ENCODE results near the gene MRPL43. TPM values are rescaled to one million over a fixed set of nuclear protein-coding genes. Genes with fewer than 3 reads are reported as not detected.

Gene MRPL43
- total and polyA plus RNA-seq, 10 of the 15 experiments (the other 5 are each of a cell fraction or from before 2014, with no cell fraction given): 16.6 to 108 (median 65.1) TPM

- TF ChIP-seq SMC3 (IDR thresholded peaks at IDR 0.05; ENCODE audit: borderline replicate concordance, low read length) (peak; percentile 54; the same call in 1 of the 2 replicates), LARP7 (IDR thresholded peaks at IDR 0.05) (no peak), EZH2 (IDR thresholded peaks at IDR 0.05; ENCODE audit: borderline replicate concordance, control insufficient read depth, low read depth, low read length) (no peak), ATF7 (IDR thresholded peaks at IDR 0.05; ENCODE audit: low read depth) (peak; percentile 47), NFYA (IDR thresholded peaks at IDR 0.05; ENCODE audit: borderline replicate concordance, low read depth, low read length) (no peak), SMAD1 (IDR thresholded peaks at IDR 0.05; ENCODE audit: low read depth, partially characterized antibody) (no peak), IKZF2 (IDR thresholded peaks at IDR 0.05) (peak; percentile 60 to 85; a peak in 2 of 4 replicates), TBL1XR1 (IDR thresholded peaks at IDR 0.05; ENCODE audit: low read depth, low read length) (no peak), BHLHE40 (IDR thresholded peaks at IDR 0.05; ENCODE audit: borderline replicate concordance in 1 of 2, low read depth in 2 of 2, low read length in 1 of 2) (peak; percentile 67 to 70; a peak in 3 of 4 replicates), SMARCA5 (IDR thresholded peaks at IDR 0.05) (peak; percentile 79), E4F1 (IDR thresholded peaks at IDR 0.05; ENCODE audit: borderline replicate concordance, partially characterized antibody) (no peak), RAD51 (IDR thresholded peaks at IDR 0.05) (no peak), ZZZ3 (IDR thresholded peaks at IDR 0.05; ENCODE audit: control insufficient read depth, insufficient read length, low read depth) (no peak), DPF2 (IDR thresholded peaks at IDR 0.05) (peak; percentile 59), CHD2 (IDR thresholded peaks at IDR 0.05; ENCODE audit: borderline replicate concordance, low read depth, low read length) (0 out of 2 replicates have a peak, but pooled peaks have one; percentile 18), REST (IDR thresholded peaks at IDR 0.05; ENCODE audit: low read depth, low read length) (no peak), SIX5 (IDR thresholded peaks at IDR 0.05; ENCODE audit: low read depth, low read length, severe bottlenecking) (no peak), EGR1 (IDR thresholded peaks at IDR 0.05; ENCODE audit: borderline replicate concordance in 1 of 2, low read depth in 2 of 2, low read length in 2 of 2) (no peak), NBN (IDR thresholded peaks at IDR 0.05) (0 out of 2 replicates have a peak, but pooled peaks have one; percentile 49), ZBTB33 (IDR thresholded peaks at IDR 0.05) (no peak), YBX1 (IDR thresholded peaks at IDR 0.05) (no peak), RFX5 (IDR thresholded peaks at IDR 0.05; ENCODE audit: low read depth, low read length) (no peak), GATAD2B (conservative IDR thresholded peaks at IDR 0.05; ENCODE audit: low read depth) (peak; percentile 49; the same call in 1 of the 2 replicates)
Measured at GRCh38 chr10:101012525-101013364, 25.4 kb upstream of the MRPL43 start (continued).

Measured in GM12878 (cell line).